Measurements from ENCODE around the gene FOXA3.
"Not testable (repeated sequence)": the region's sequence is repeated elsewhere in the genome, so short reads cannot be mapped to it uniquely, and the experiment has no call there.

The FOXA3 gene

GRCh38 chr19:45886427-45887199 lies 22.5 kb downstream of the FOXA3 start:
- no peaks in the 10 kb centered on the region for H3K9me3 Mint-ChIP-seq
- peak overlapping the region; percentile 97 for H3K4me3 Mint-ChIP-seq
- H3K27me3 Mint-ChIP-seq (ENCODE audit: low read depth) = no peaks in the 10 kb centered on the region
- H3K36me3 Mint-ChIP-seq (ENCODE audit: low read depth) = peaks cover 7% of the 10 kb centered on the region
- H3K27ac Mint-ChIP-seq = peak overlapping the region; percentile 99
- H3K4me1 Mint-ChIP-seq (ENCODE audit: low read depth) = peaks cover 14% of the 10 kb centered on the region

GRCh38 chr19:45887200-45887710 lies 23.1 kb downstream of the FOXA3 start:
- no peaks in the 10 kb centered on the region for H3K27me3 Mint-ChIP-seq (ENCODE audit: low read depth)
- H3K27ac Mint-ChIP-seq = peak overlapping the region; percentile 99
- H3K4me1 Mint-ChIP-seq (ENCODE audit: low read depth) = peaks cover 11% of the 10 kb centered on the region

GRCh38 chr19:45889210-45889885 lies 25.2 kb downstream of the FOXA3 start:
- H3K9me3 Mint-ChIP-seq = no peaks in the 10 kb centered on the region
- H3K27me3 Mint-ChIP-seq (ENCODE audit: low read depth) = no peaks in the 10 kb centered on the region
- peaks cover 8% of the 10 kb centered on the region for H3K4me1 Mint-ChIP-seq (ENCODE audit: low read depth)
- H3K27ac Mint-ChIP-seq = no peak overlapping the region
- H3K4me3 Mint-ChIP-seq = no peak overlapping the region
- H3K36me3 Mint-ChIP-seq (ENCODE audit: low read depth) = peaks cover 5% of the 10 kb centered on the region

More at GRCh38 chr19:45887200-45887710, 23.1 kb downstream of the FOXA3 start:
- H3K4me3 Mint-ChIP-seq = peak overlapping the region; percentile 97
- H3K9me3 Mint-ChIP-seq = no peaks in the 10 kb centered on the region
- H3K36me3 Mint-ChIP-seq (ENCODE audit: low read depth) = peaks cover 7% of the 10 kb centered on the region

- H3K27me3 Mint-ChIP-seq (ENCODE audit: low read depth) = no peaks in the 10 kb centered on the region
- H3K4me1 Mint-ChIP-seq (ENCODE audit: low read depth) = peaks cover 8% of the 10 kb centered on the region
- no peak overlapping the region for H3K27ac Mint-ChIP-seq
- no peaks in the 10 kb centered on the region for H3K9me3 Mint-ChIP-seq
- H3K4me3 Mint-ChIP-seq = no peak overlapping the region
- peaks cover 8% of the 10 kb centered on the region for H3K36me3 Mint-ChIP-seq (ENCODE audit: low read depth)
These were observed 26.8 kb downstream of the FOXA3 start for GRCh38 chr19:45890877-45891276.

GRCh38 chr19:45895519-45895972 lies 31.4 kb downstream of the FOXA3 start:
- no peaks in the 10 kb centered on the region for H3K9me3 Mint-ChIP-seq
- no peaks in the 10 kb centered on the region for H3K27me3 Mint-ChIP-seq (ENCODE audit: low read depth)
- H3K4me1 Mint-ChIP-seq (ENCODE audit: low read depth) = peaks cover 2% of the 10 kb centered on the region
- no peak overlapping the region for H3K4me3 Mint-ChIP-seq
- no peak overlapping the region for H3K27ac Mint-ChIP-seq
- peaks cover 17% of the 10 kb centered on the region for H3K36me3 Mint-ChIP-seq (ENCODE audit: low read depth)

GRCh38 chr19:45895983-45896599 lies 32.0 kb downstream of the FOXA3 start:
- not testable (repeated sequence) for H3K27me3 Mint-ChIP-seq (ENCODE audit: low read depth); H3K9me3 Mint-ChIP-seq

GRCh38 chr19:45897261-45897812 lies 33.2 kb downstream of the FOXA3 start:
- Mint-ChIP-seq H3K4me1 (ENCODE audit: low read depth) (peaks cover 12% of the 10 kb centered on the region), H3K27me3 (ENCODE audit: low read depth) (no peaks in the 10 kb centered on the region), H3K9me3 (no peaks in the 10 kb centered on the region), H3K36me3 (ENCODE audit: low read depth) (peaks cover 21% of the 10 kb centered on the region), H3K27ac (no peak overlapping the region), H3K4me3 (no peak overlapping the region)

More at GRCh38 chr19:45895983-45896599, 32.0 kb downstream of the FOXA3 start:
- H3K4me3 Mint-ChIP-seq; H3K27ac Mint-ChIP-seq; H3K4me1 Mint-ChIP-seq (ENCODE audit: low read depth): not testable (repeated sequence)
- H3K36me3 Mint-ChIP-seq (ENCODE audit: low read depth) = peaks cover 21% of the 10 kb centered on the region

- no peaks in the 10 kb centered on the region for H3K9me3 Mint-ChIP-seq
- peaks cover 20% of the 10 kb centered on the region for H3K36me3 Mint-ChIP-seq (ENCODE audit: low read depth)
- H3K4me1 Mint-ChIP-seq (ENCODE audit: low read depth) = peaks cover 11% of the 10 kb centered on the region
- H3K27ac Mint-ChIP-seq = no peak overlapping the region
- H3K27me3 Mint-ChIP-seq (ENCODE audit: low read depth) = no peaks in the 10 kb centered on the region
- no peak overlapping the region for H3K4me3 Mint-ChIP-seq
These were observed 35.1 kb downstream of the FOXA3 start for GRCh38 chr19:45899253-45899652.

- H3K4me3 Mint-ChIP-seq = no peak overlapping the region
- H3K27ac Mint-ChIP-seq = no peak overlapping the region
- no peaks in the 10 kb centered on the region for H3K9me3 Mint-ChIP-seq
These were observed 35.9 kb downstream of the FOXA3 start for GRCh38 chr19:45899919-45900589.

GRCh38 chr19:45900738-45901431 lies 36.8 kb downstream of the FOXA3 start:
- Mint-ChIP-seq H3K9me3 (no peaks in the 10 kb centered on the region), H3K27me3 (ENCODE audit: low read depth) (no peaks in the 10 kb centered on the region), H3K4me1 (ENCODE audit: low read depth) (peaks cover 11% of the 10 kb centered on the region), H3K27ac (no peak overlapping the region), H3K36me3 (ENCODE audit: low read depth) (peaks cover 17% of the 10 kb centered on the region), H3K4me3 (peak overlapping the region; percentile 34)

More at GRCh38 chr19:45899919-45900589, 35.9 kb downstream of the FOXA3 start:
- Mint-ChIP-seq H3K4me1 (ENCODE audit: low read depth) (peaks cover 11% of the 10 kb centered on the region), H3K36me3 (ENCODE audit: low read depth) (peaks cover 20% of the 10 kb centered on the region), H3K27me3 (ENCODE audit: low read depth) (no peaks in the 10 kb centered on the region)

GRCh38 chr19:45901432-45901911 lies 37.3 kb downstream of the FOXA3 start:
- Mint-ChIP-seq H3K4me3 (peak overlapping the region; percentile 31), H3K9me3 (no peaks in the 10 kb centered on the region), H3K27me3 (ENCODE audit: low read depth) (no peaks in the 10 kb centered on the region), H3K27ac (no peak overlapping the region), H3K36me3 (ENCODE audit: low read depth) (peaks cover 17% of the 10 kb centered on the region), H3K4me1 (ENCODE audit: low read depth) (peaks cover 11% of the 10 kb centered on the region)

- Mint-ChIP-seq H3K4me3 (peak within 1 kb of the TSS; percentile 98), H3K4me1 (ENCODE audit: low read depth) (peaks cover 11% of the 10 kb centered on the region), H3K36me3 (ENCODE audit: low read depth) (peaks cover 17% of the 10 kb centered on the region), H3K27me3 (ENCODE audit: low read depth) (no peaks in the 10 kb centered on the region), H3K9me3 (no peaks in the 10 kb centered on the region), H3K27ac (peak within 1 kb of the TSS; percentile 88)
These were observed 38.0 kb downstream of the FOXA3 start, which contains the start of gene MYPOP for GRCh38 chr19:45901912-45902650. TSS of gene MYPOP (minus strand) at chr19:45902613. CDS start at chr19:45901773, 840 bp downstream.

Measured in T-helper 1 cell treated with Interleukin-12 subunit alpha and Interleukin-12 subunit beta and Interleukin-4 antibody, amounts not matched to agents 30 μg/mL and 1 μg/mL, for 36 hours (primary cell).